HG02571 (cell line): ENCODE measurements around the gene UBE2U.

Source experiments
- ATAC-seq: cut with Tn5 transposase; IDR thresholded peaks from one replicate; pipeline ENCODE4 v1.9.1; 2021; ENCODE audit warnings: mild to moderate bottlenecking, moderate library complexity; ENCODE audit not compliant: unreplicated experiment

Gene UBE2U

GRCh38 chr1:64291931-64292330, 88.5 kb downstream of the UBE2U start:
- ATAC-seq: no peak

- no peak for ATAC-seq
Measured at GRCh38 chr1:64292399-64292798, 89.0 kb downstream of the UBE2U start.

GRCh38 chr1:64293820-64294219, 90.4 kb downstream of the UBE2U start:
- no peak for ATAC-seq

GRCh38 chr1:64295136-64295535, 91.7 kb downstream of the UBE2U start:
- ATAC-seq: no peak

GRCh38 chr1:64295561-64295960, 92.1 kb downstream of the UBE2U start:
- no peak for ATAC-seq

GRCh38 chr1:64296459-64296858, 93.0 kb downstream of the UBE2U start:
- no peak for ATAC-seq

- ATAC-seq: no peak
Measured at GRCh38 chr1:64302194-64302593, 98.8 kb downstream of the UBE2U start.

- no peak for ATAC-seq
Measured at GRCh38 chr1:64302971-64303370, 99.5 kb downstream of the UBE2U start.

- no peak for ATAC-seq
Measured at GRCh38 chr1:64304823-64305222, 101.4 kb downstream of the UBE2U start.

- ATAC-seq: no peak
Measured at GRCh38 chr1:64308866-64309265, 105.4 kb downstream of the UBE2U start.

- ATAC-seq: no peak
Measured at GRCh38 chr1:64309431-64309831, 106.0 kb downstream of the UBE2U start.

- no peak for ATAC-seq
Measured at GRCh38 chr1:64310760-64311159, 107.3 kb downstream of the UBE2U start.

- ATAC-seq: no peak
Measured at GRCh38 chr1:64312431-64312830, 109.0 kb downstream of the UBE2U start.

GRCh38 chr1:64315402-64315801, 112.0 kb downstream of the UBE2U start:
- ATAC-seq: no peak
